Measurements from ENCODE around the gene SPATA31D3. TPM values are rescaled to one million over a fixed set of nuclear protein-coding genes. Genes with fewer than 3 reads are reported as not detected.

SPATA31D3 gene
- not detected in 5 replicates for total RNA-seq (2022; extraction: Qiagen RNA extraction)

GRCh38 chr9:81943393-81943792, at the start of gene SPATA31D3:
Gene SPATA31D3 (plus strand): TSS chr9:81943500. CDS start chr9:81943586, 86 bp downstream.

GRCh38 chr9:81928305-81928704, 15.0 kb upstream of the SPATA31D3 start, which contains the start of gene SPATA31D4:
Gene SPATA31D4 (plus strand): TSS chr9:81928428. CDS start chr9:81928514, 86 bp downstream.

GRCh38 chr9:81988472-81988871, 45.2 kb downstream of the SPATA31D3 start, which contains the start of gene SPATA31D1:
Gene SPATA31D1 (plus strand): TSS chr9:81988772. CDS start chr9:81988819, 47 bp downstream.

Other genes with a start within 250 kb of the SPATA31D3 start
- not detected in 5 replicates for gene SPATA31D4, start 15.1 kb upstream of the SPATA31D3 start, total RNA-seq (2022; extraction: Qiagen RNA extraction)
- gene SPATA31D1, start 45.3 kb downstream of the SPATA31D3 start, total RNA-seq (2022; extraction: Qiagen RNA extraction): not detected in 5 replicates

All from A549 treated with Mapracorat at 1 μM for 4 hours (cell line).